ENCODE data around the gene DALRD3.

The DALRD3 gene, protein sequence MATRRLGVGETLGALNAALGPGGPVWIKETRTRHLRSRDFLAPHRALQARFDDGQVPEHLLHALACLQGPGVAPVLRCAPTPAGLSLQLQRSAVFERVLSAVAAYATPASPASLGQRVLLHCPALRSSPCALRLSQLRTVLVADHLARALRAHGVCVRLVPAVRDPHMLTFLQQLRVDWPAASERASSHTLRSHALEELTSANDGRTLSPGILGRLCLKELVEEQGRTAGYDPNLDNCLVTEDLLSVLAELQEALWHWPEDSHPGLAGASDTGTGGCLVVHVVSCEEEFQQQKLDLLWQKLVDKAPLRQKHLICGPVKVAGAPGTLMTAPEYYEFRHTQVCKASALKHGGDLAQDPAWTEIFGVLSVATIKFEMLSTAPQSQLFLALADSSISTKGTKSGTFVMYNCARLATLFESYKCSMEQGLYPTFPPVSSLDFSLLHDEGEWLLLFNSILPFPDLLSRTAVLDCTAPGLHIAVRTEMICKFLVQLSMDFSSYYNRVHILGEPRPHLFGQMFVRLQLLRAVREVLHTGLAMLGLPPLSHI

DNA sequence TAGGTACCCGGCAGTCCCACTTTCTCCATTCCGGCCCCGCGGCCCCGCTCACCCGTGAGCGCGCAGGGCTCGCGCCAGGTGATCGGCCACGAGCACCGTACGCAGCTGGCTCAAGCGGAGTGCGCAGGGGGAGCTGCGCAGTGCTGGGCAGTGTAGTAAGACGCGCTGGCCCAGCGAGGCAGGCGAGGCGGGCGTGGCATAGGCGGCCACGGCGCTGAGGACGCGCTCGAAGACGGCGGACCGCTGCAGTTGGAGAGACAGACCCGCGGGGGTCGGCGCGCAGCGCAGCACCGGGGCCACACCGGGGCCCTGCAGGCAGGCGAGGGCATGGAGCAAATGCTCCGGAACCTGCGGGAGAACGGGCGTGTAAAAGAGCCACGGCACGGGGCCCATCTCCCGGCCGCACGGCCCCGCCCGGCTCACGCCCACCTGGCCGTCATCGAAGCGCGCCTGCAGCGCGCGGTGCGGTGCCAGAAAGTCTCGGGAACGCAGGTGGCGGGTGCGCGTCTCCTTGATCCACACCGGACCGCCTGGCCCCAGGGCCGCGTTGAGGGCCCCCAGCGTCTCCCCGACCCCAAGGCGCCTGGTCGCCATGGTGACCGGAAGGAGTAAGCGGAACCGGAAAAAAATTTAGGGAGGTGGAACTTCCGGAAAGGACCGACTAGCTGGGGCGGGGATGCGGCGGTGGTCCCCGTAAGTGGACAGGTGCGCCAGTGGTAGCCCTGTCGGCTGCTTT is at the start of gene DALRD3:
TSS of gene DALRD3 (minus strand) at position 610 of the 736 bp plus-strand sequence. CDS start at position 594, 16 bp downstream.
- peak; percentile 59 for DNase-seq

DNA sequence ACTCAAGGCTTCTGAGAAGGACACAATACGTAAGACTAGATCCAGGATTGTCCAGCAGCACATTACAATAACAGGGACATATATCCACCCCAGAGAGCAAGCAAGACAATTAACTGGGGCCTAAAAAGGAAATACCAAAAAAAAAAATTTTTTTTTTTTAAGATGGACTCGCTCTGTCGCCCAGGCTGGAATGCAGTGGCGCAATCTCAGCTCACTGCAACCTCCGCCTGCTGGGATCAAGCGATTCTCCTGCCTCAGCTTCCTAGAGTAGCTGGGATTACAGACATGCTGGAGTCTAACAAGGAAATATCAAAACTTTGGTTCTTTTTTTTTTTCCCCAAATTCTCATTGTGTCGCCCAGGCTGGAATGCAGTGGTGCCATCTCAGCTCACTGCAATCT is 39.6 kb upstream of the DALRD3 start:
- no peak for DNase-seq

DNA sequence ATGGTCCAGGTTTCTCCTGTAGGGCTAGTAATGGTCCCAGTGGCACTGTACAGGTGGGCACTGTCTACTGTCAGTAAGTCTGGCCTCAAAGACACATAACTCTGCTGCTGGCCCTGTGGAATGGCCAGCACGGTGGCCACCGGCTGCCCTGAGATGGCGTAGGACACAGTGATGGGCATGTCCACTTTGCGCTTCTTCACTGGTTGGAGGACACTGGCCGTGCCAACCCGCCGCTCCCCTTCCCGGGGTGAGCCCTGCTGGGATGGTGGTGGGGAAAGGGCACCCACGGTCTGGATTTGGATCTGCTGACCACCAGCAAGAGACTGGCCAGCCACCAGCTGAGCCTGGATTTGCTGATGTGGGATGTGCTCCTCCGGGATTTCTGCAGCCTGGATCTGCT is 38.9 kb upstream of the DALRD3 start:
- no peak for DNase-seq

DNA sequence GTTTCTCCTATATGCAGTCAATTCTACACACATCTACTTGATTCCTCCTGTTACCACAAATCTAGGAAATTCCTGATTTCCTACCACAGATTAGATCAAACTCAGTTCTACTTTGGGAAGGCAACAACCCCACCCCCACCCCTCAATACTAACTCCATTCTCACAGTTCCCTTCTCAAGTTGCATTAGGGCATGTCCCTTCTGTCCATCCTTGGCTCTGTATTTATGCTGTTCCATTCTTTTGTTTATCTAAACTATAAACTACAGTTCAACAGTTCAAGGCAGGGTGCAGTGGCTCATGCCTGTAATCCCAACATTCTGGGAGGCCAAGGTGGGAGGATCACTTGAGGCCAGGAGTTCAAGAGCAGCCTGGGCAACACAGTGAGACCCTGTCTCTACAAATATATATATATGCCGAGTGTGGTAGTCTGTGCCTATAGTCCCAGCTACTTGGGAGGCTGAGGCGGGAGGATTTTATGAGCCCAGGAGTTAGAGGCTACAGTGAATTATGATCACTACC is 36.0 kb upstream of the DALRD3 start:
- DNase-seq: no peak

DNA sequence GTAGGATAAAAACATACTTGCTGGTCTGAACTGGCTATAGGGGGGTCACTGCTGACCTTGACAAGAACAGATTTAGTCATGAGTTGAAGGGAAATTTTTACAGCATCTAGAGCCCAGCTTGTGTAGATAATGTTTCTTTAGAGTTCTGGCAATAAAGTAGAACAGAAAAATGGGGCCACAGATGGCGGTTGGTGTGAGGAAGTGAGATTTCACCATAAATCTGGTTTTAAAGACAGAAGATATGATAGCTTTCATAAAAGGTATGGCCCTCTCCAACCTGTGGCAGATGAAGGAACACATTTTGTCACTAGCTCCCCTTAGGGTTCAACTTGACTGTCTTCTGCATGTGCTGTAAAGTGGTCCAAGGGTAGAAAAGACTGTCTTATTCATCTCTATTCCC is 35.2 kb upstream of the DALRD3 start:
- DNase-seq: no peak

DNA sequence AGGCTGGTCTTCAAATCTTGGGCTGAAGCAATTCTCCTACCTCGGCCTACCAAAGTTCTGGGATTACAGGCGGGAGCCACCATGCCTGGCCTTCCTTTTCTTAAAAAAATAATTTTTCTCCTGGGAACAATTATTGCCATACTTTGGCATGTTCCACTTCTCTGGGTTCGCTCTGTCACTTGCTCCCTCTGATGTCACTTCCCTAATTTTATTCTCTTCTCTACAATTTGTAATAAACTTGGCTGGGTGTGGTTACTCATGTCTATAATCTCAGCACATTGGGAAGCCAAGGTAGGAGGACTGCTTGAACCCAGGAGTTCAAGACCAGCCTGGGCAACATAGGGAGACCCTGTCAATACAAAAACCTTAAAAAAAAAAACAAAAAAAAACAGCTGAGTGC is 16.9 kb upstream of the DALRD3 start:
- DNase-seq: no peak

DNA sequence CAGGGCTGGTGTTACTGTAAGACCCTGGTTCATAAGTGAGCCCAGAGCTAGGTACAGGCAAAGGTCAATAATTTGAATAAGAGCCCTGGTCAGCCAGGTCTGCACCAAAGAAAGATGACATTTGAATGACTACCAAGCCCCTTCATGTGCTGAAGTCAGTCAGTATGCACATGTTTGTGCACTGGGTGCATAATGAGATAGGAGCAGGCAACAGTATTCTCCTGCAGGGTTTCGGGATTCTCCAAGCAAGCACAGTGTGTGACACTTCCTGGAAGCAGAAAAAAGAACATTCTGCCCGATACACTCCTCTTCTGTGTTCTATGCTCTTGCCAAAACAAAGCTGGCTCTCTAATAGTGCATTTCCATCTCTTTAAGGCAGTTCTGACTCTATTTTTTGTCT is 16.3 kb upstream of the DALRD3 start:
- DNase-seq: no peak

DNA sequence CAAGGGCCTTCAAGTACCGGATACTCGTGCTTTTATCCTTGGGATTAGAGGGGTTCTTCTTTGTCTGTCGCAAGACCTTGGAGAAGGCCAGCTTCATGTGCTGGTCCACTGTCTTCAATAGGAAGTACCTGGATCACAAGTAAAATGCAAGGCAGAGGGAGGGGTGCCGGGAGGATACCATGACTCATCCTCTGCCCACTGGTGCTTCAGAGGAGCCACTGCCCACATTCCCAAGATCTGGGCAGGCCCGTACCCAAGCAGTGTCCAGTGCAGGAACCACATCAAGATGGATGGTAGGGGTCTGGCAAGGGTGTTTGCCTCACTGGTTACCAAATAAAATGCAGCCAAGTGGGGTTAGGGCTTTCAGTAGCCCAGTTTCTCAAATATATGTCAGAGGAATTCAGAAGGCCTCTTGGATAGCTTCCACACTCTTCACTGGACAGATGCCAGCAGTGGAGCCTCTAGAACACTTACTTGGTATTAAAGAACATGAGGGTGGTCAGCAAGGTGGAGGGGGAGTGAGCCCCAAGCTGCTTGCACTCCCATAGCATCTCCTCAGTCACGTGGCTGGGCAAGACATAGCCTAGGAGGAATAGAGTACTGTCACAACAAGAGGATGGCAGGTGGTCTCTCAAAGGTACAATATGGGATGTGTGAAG is 14.4 kb upstream of the DALRD3 start:
- no peak for DNase-seq

DNA sequence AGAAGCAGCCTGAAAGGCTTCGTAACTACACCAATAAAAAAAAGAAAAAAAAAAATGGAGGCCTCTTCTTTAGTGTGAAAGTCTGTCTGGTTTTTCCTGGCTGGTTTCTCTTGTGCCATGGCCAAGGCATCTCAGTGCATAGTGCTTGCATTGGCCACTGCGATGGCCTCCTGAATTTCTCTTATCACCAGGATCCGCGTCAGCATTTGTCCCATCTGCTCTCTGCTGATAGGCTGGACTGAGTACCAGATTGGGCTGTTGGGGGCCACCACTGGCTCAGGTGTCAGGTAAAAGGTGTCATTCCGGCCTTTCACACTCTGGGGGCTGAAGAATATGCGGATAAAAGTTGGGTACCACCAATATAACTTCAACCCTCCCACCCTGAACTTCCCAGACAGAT is 11.9 kb upstream of the DALRD3 start:
- no peak for DNase-seq

DNA sequence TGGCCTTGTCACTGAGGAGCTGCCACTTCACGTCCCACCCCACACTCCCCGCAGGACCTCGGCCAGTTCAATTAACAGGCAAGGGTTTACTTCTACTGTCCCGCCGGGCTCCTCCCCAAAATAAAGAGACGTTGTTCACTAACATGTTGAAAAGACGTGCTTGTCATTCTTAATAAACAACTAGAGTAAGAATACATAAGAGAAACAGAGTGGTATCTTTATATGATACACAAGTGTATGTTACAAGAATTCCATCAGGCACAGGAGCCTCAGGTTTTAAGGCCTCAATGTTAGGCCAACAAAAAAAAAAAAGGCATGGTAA is 11.1 kb upstream of the DALRD3 start:
- DNase-seq: no peak

DNA sequence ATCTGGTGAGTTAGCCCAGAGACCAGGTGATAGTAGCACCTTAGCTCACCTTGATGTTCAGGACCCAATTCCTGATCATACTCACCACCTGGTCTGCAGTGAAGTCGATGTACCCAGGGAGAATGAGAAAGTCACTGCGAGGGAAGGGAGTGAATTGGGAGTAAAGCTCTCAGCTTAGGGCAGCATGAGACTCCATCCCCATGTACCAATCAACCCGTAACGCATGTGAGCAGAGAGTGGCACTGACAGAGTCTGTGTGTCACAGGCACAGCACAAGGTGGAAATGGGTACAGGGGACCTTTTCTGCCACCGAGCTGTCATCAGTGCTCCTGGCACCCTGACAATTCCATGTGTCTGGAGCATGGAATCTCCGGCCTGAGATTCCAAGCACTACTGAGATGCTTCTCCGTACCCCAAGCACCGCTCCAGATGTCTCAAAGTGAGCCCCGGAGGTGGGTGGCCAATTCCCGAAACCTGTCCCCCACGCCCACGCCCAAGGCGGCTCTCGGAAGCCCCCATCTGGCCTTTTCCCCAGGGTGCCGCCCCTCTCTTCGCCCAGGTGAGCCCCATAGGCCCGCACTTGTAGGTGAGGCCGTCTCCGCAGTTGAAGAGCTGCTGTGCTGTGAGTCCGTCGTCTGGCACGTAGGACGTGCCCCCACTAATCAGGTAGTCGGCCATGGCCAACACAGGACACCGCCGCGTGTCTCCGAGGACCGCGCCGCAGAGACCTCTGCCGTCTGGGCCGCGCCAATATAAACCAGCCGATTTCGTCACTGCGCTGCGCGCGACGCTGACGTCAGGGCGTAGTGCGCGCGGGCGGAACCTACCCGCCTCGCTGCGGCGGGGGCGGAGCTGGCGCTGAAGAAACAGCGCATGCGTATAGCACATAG is 10.5 kb upstream of the DALRD3 start, which contains the start of gene IMPDH2:
TSS of gene IMPDH2 (minus strand) at position 726 of the 890 bp plus-strand sequence. CDS start at position 678, 48 bp downstream.
- DNase-seq: peak; percentile 92

DNA sequence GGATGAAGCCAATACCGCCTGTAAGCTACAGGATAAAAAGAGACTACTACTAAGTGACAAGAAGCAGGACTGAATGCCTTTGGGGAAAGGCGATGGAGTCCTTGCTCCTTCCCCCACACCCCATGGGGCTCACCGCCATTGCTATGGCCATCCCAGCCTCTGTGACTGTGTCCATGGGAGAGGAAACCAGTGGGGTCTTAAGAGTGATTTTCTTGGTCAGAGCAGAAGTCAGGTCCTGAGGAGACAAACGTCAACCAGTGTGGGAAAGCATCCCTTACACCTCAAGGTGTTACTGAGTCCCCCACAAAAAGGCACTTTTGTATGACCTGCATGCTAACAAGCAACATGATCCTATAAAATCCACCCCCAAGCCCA is 9.9 kb upstream of the DALRD3 start:
- DNase-seq: no peak

DNA sequence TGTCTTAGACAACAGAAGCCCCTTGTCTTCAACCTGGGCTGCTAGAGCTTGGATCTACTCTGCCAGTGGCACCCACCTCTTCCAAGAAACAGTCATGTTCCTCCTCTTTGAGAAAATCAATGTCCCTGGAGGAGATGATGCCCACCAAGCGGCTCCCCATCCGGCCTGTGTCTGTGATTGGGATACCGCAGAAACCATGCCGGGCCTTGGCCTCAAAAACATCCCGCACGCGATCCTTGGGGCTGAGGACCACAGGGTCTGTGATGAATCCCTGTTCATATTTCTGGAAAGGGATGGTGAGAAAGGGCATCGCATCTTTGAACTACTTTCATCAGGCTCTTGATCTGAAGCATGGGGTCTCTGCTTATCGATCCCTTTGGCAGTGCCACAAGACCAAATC is 9.3 kb upstream of the DALRD3 start:
- no peak for DNase-seq

DNA sequence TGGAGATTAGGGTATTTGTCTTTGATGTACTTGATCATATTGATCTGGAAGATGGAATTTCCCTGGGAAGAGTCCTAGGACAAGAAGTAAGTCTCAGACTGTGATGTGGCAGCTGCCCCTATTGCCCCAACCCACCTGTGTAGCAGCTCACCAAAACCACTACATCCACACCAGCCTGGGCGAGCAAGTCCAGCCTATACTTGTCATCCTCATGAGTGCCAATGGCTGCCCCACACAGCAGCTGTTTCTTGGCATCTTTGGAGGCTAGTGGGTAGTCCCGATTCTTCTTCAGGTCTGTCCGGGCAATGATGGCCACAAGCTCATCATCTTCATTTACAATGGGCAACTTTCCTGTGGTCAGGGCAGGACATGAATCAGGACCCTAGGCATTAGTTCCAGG is 8.2 kb upstream of the DALRD3 start:
- DNase-seq: no peak

DNA sequence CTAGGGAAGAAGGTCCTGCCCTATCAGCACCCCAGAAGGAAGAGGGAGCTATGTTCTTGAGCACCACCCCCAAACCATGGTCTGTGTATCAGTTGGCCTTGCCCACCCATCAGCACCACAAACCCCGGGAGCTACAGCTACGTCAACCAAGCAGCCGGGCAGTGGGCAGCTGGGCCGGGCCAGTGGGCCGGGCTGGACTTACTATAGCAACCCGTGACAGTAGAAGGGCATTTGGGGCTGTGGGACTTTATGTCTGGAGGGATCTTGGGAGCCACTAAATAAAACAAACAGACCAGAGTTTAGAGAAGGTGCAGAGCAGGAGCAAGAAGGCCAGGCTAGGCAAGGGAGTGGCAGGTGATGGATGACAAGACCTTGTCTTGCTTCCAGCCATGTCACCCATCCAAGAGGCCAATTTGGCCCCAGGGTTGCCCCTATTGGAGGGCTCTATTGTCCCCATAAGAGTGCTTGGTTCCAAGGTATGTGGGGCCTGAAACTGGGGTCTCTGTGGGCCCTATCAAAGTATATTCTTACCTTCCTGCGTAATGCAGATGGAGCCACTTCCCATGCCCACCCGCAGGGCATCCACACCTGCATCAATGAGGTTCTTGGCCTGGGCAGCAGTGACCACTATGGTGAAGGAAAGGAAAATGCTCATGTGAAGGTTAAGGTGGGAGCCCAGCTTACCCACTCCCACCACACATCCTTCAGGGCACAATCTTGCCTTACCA is 7.6 kb upstream of the DALRD3 start:
- DNase-seq: no peak

DNA sequence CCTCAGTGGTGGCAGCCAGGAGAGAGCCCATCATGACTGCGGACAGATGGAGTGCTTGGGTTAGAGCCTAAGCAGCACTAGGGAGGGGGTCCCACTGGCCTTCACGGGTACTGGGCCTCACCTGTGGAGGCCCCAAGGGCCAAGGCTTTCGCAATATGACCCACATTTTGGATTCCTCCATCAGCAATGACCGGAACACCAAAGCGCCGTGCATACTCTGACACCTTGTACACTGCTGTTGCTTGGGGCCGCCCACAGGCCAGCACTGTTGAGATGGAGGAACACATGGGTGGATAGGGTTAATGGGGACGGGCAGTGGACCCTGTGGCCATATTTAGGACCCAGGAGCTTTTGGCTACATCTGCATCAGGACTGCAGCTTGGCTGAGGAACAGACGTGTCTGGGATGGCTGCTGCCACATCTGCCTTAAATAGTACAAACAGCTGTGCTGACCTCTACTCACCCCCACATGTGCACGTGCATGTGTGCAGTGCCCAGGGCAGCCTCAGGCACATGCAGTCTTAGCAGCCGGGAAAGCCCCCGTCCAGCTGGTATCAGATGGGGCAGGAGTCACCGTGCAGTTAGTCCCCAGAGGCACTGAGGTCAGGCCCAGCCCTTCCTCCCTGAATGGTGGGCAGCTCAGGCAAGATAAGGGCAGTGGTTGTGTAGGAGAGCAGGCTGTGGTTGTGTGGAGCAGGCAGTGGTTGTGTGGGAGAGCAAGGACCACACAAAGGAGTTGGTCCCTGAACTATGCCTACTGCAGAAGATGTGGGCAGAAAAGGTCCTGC is 6.8 kb upstream of the DALRD3 start:
- DNase-seq: no peak

DNA sequence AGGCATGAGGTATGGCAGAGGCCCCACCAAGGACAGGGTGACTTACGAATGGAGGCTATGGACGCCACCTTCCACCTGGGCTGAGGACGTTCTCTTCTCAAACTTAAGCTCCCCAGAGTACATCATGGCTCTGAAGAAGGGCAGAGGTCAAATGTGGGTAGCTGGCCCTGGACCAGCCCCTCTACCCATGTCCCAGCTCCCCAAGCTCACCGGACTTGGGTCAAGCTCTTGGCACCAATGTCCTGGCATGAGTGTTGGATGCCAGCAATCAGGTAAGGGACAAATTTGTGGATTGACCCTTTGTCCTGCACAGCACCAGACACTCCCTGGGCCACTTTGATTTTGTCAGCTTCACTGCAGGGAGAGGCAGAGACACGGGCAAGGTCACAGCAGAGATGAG is 6.1 kb upstream of the DALRD3 start:
- DNase-seq: no peak

DNA sequence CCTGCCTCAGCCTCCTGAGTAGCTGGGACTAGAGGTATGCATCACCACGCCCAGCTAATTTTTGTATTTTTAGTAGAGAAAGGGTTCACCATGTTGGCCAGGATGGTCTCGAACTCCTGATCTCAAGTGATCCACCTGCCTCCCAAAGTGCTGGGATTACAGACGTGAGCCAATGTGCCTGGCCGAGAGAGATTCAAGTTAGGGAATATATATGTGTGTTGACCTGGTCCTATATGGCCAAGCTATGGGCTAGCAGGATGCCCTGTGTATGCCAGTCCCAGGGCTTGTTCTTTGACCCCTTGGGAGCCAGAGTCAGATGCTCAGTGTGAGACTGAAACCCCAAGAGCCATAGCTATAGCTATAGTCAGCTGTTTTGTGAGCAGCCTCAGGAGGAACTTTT is 5.4 kb upstream of the DALRD3 start:
- DNase-seq: no peak

DNA sequence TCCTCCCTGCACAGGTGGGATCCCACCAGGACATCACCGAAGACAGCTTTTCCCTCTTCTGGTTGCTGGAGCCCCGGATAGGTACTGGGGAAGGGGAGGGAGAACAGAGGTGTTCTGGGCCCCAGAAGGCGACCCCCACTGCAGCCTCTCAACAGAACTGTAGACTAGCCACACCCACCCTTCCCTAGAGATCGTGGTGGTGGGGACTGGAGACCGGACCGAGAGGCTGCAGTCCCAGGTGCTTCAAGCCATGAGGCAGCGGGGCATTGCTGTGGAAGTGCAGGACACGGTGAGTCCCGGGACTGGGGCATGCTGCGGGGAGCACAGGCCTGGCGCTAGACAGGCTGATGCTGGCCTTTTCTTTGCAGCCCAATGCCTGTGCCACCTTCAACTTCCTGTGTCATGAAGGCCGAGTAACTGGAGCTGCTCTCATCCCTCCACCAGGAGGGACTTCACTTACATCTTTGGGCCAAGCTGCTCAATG is 4.3 kb upstream of the DALRD3 start:
- DNase-seq: no peak

Data from T1000 (cell line).